GM12865 (cell line): ENCODE measurements around the gene TIE1.

ENCODE experiments used
- DNase-seq: peaks from one replicate; pipeline ENCODE4 v3.0.0; 2010; ENCODE audit warnings: low read depth
- H3K4me3 ChIP-seq: 2 replicates; pipeline ENCODE4 v1.5.1; 2011; ENCODE audit warnings: mild to moderate bottlenecking, low read depth, low read length, control low read depth
- TF ChIP-seq, protein P1 (sequence below): IDR thresholded peaks from 2 replicates; pipeline ENCODE4 v1.5.1; 2011; ENCODE audit warnings: low read length, control low read depth, low read depth, inconsistent platforms; ENCODE audit not compliant: insufficient read depth; ENCODE audit errors: missing control alignments

Gene TIE1

GRCh38 chr1:43256675-43257570 lies 43.9 kb upstream of the TIE1 start:
- no peak overlapping the region for H3K4me3 ChIP-seq
- DNase-seq: no peak
- TF ChIP-seq, protein P1, sequence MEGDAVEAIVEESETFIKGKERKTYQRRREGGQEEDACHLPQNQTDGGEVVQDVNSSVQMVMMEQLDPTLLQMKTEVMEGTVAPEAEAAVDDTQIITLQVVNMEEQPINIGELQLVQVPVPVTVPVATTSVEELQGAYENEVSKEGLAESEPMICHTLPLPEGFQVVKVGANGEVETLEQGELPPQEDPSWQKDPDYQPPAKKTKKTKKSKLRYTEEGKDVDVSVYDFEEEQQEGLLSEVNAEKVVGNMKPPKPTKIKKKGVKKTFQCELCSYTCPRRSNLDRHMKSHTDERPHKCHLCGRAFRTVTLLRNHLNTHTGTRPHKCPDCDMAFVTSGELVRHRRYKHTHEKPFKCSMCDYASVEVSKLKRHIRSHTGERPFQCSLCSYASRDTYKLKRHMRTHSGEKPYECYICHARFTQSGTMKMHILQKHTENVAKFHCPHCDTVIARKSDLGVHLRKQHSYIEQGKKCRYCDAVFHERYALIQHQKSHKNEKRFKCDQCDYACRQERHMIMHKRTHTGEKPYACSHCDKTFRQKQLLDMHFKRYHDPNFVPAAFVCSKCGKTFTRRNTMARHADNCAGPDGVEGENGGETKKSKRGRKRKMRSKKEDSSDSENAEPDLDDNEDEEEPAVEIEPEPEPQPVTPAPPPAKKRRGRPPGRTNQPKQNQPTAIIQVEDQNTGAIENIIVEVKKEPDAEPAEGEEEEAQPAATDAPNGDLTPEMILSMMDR: no peak

DNA sequence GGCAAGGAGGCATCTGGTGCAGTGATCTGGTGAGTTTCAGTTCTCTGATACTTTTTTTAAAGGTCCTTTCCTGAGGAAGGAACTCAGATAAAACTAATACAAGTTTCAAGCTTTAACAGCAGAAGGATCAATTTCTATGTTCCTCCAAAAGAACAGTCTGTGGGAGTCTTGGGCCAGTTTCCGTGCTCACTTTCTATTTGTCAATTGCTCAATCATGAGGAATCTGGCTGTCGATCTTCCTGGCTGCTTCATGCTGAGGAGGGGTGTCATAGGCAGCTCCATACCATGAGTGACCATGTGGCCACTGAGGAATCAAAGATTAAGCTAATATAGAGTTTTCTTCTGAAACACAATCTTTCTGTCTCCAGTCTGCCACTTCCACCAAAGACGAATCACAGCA lies 42.4 kb upstream of the TIE1 start:
- no peak overlapping the region for H3K4me3 ChIP-seq
- no peak for DNase-seq
- TF ChIP-seq, protein P1: no peak

- DNase-seq: no peak
- TF ChIP-seq, protein P1: no peak
- H3K4me3 ChIP-seq: no peak overlapping the region
These were observed 35.4 kb upstream of the TIE1 start for GRCh38 chr1:43265431-43265830.

- TF ChIP-seq, protein P1: no peak
- H3K4me3 ChIP-seq: no peak overlapping the region
- DNase-seq: no peak
These were observed 33.9 kb upstream of the TIE1 start for GRCh38 chr1:43266881-43267280.

DNA sequence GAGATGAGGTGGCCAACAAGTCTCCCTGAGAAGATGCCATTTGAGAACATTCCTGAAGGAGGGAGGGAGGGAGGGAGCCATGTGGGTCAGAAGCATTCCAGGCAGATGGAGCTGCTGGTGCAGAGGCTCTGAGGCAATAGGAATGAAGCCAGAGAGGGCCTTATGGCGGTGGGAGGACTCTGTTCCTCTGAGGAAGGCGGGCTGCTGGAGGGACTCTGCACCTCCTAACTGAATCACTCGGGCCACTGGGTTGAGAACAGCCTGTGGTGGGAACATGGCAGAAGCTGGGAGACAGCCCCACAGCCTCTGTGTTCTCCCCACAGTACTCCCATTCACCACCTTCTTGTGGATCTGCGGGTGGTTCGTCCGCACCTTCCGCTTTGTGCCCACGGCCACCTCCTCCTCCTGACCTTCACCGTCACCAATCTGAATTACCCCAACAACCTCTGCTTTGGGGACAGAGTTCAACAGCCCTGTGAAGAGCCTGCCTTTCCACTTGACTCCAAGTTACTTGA lies 33.4 kb upstream of the TIE1 start:
- TF ChIP-seq, protein P1: no peak
- DNase-seq: no peak
- H3K4me3 ChIP-seq: no peak overlapping the region

DNA sequence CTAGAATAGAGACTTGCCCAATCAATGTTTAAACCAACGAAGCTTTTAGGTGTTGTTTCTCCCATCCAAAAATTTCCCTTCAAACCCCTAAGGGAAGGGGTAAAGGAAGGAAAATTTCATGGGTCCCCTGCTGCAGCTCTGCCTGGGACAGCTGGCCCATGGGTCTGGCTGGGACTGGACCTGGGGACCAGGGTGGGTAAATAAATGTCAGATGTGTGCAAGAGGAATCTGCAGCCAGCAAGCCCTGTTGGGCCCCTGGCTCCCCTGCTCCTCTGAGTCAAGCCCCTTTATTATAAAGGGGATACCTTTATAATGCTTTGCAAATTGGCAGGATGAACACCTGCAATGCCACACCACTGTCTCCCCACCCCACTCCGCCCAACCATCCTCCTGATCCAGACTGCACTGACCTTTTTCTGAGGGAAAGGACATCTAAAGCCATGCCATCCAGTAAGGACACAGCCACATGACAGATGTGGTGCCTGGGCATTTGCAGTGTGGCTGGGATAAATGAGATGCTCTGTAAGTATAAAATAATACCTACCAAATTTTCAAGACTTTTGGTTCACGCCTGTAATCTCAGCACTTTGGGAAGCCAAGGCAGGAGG lies 32.9 kb upstream of the TIE1 start:
- H3K4me3 ChIP-seq: no peak overlapping the region
- TF ChIP-seq, protein P1: no peak
- no peak for DNase-seq
